H1 (cell line): ENCODE results near the gene MAP4K1. TPM values are rescaled to one million over a fixed set of nuclear protein-coding genes. Genes with fewer than 3 reads are reported as not detected.

ENCODE experiments used
- CTCF ChIA-PET: fragments of 300-600 bp; sonication (Branson Sonifier 250); formaldehyde crosslinking; loops from one replicate; lab custom pipeline; 2021; ENCODE audit not compliant: partially characterized antibody; lab: Charles Lee
- POLR2A ChIA-PET: fragments of 300-600 bp; sonication (Branson Sonifier 250); formaldehyde crosslinking; loops from one replicate; lab custom pipeline; 2021; ENCODE audit warnings: inconsistent platforms; ENCODE audit not compliant: partially characterized antibody; lab: Charles Lee
- DNase-seq, 2 experiments: peaks; one replicate each; pipeline versions ENCODE4 v3.0.0 to v3.0.0-alpha.2; 2010 to 2022; ENCODE audit warnings: low spot score in 2 of 2, low read depth in 1 of 2, mixed read lengths in 1 of 2
- FAIRE-seq: peaks from 2 replicates; lab custom pipeline; 2011; peaks lifted over from hg19 to GRCh38; lab: Jason Lieb, UNC
- H2AFZ ChIP-seq: 2 replicates; pipeline ENCODE4 v1.8.1; 2012; ENCODE audit warnings: low read length, inconsistent platforms
- H2AK5ac ChIP-seq: 2 replicates; pipeline ENCODE4 v1.6.1; 2013; ENCODE audit warnings: low read depth, low read length
- H2BK120ac ChIP-seq: replicated peaks from 2 replicates; pipeline ENCODE3; 2013; ENCODE audit warnings: low read depth, low read length, inconsistent platforms
- H2BK12ac ChIP-seq: 2 replicates; pipeline ENCODE4 v1.6.1; 2013; ENCODE audit warnings: low read depth, low read length
- H2BK15ac ChIP-seq: 2 replicates; pipeline ENCODE4 v1.6.1; 2013; ENCODE audit warnings: low read length
- H2BK20ac ChIP-seq: 2 replicates; pipeline ENCODE4 v1.6.1; 2013; ENCODE audit warnings: low read length
- H2BK5ac ChIP-seq: 2 replicates; pipeline ENCODE4 v1.6.1; 2013; ENCODE audit warnings: low read depth, low read length
- H3K14ac ChIP-seq: 2 replicates; pipeline ENCODE4 v1.6.1; 2013; ENCODE audit warnings: inconsistent platforms; ENCODE audit not compliant: insufficient read length
- H3K18ac ChIP-seq: 2 replicates; pipeline ENCODE4 v1.6.1; 2013; ENCODE audit warnings: low read length; ENCODE audit errors: extremely low read depth
- H3K23ac ChIP-seq: 2 replicates; pipeline ENCODE4 v1.6.1; 2013; ENCODE audit warnings: inconsistent platforms; ENCODE audit not compliant: insufficient read length
- H3K23me2 ChIP-seq: 2 replicates; pipeline ENCODE4 v1.6.1; 2013; ENCODE audit warnings: low read depth, low read length
- H3K27ac ChIP-seq: 2 replicates; pipeline ENCODE4 v1.6.1; 2011; ENCODE audit warnings: low read depth, low read length, inconsistent platforms
- H3K27me3 ChIP-seq, 4 experiments: replicated peaks in 1 of 4; 1 replicate in 1 of 4; 2 replicates in 3 of 4; pipeline versions ENCODE4 v1.6.1 to v1.8.1; 2011 to 2013; ENCODE audit warnings: low read length in 3 of 4, mild to moderate bottlenecking in 3 of 4, inconsistent platforms in 2 of 4, mixed read lengths in 2 of 4, moderate library complexity in 1 of 4; ENCODE audit not compliant: control insufficient read depth in 3 of 4, insufficient read depth in 3 of 4; ENCODE audit errors: extremely low read depth in 1 of 4
- H3K36me3 ChIP-seq, 4 experiments: 2 replicates each; pipeline versions ENCODE4 v1.6.1 to v1.8.1; 2011 to 2013; ENCODE audit warnings: mild to moderate bottlenecking in 4 of 4, low read length in 3 of 4, moderate library complexity in 2 of 4, control low read depth in 1 of 4, inconsistent platforms in 1 of 4; ENCODE audit not compliant: insufficient read depth in 4 of 4, control insufficient read depth in 2 of 4
- H3K4ac ChIP-seq: replicated peaks from 2 replicates; pipeline ENCODE3; 2013; ENCODE audit warnings: low read length, low read depth, mixed read lengths, inconsistent platforms; ENCODE audit not compliant: insufficient read length
- H3K4me1 ChIP-seq, 4 experiments: replicated peaks in 1 of 4; 1 replicate in 1 of 4; 2 replicates in 3 of 4; pipeline versions ENCODE4 v1.6.1 to v1.8.1; 2011 to 2013; ENCODE audit warnings: low read length in 3 of 4, inconsistent platforms in 2 of 4, mixed read lengths in 1 of 4; ENCODE audit not compliant: insufficient read depth in 4 of 4, control insufficient read depth in 3 of 4
- H3K4me2 ChIP-seq, 2 experiments: 2 replicates each; pipeline versions ENCODE4 v1.6.1 to v1.8.1; 2011 to 2013; ENCODE audit warnings: low read depth in 2 of 2, low read length in 2 of 2, control low read depth in 1 of 2, inconsistent platforms in 1 of 2, mild to moderate bottlenecking in 1 of 2; ENCODE audit not compliant: insufficient read depth in 1 of 2
- H3K4me3 ChIP-seq, 4 experiments: fragments of 200-600, 300-600 bp in 1 of 4; sonication (generic), shearing (Covaris generic), sonication (Bioruptor Twin) in 1 of 4; 2 replicates each; pipeline versions ENCODE4 v1.5.1 to v1.8.1; 2011 to 2016; ENCODE audit warnings: low read length in 4 of 4, low read depth in 3 of 4, control low read depth in 2 of 4, inconsistent platforms in 2 of 4, mild to moderate bottlenecking in 2 of 4, mixed read lengths in 1 of 4, moderate library complexity in 1 of 4; ENCODE audit not compliant: insufficient read depth in 2 of 4; ENCODE audit errors: extremely low read depth in 1 of 4
- H3K56ac ChIP-seq: replicated peaks from 2 replicates; pipeline ENCODE3; 2013; ENCODE audit warnings: low read depth, mild to moderate bottlenecking, mixed read lengths, low read length, inconsistent platforms; ENCODE audit not compliant: insufficient read length
- H3K79me1 ChIP-seq: 2 replicates; pipeline ENCODE4 v1.6.1; 2013; ENCODE audit warnings: low read depth, low read length, control low read depth
- H3K79me2 ChIP-seq, 2 experiments: 2 replicates each; pipeline versions ENCODE4 v1.6.1 to v1.8.1; 2012 to 2013; ENCODE audit warnings: low read length in 2 of 2, mild to moderate bottlenecking in 2 of 2, inconsistent platforms in 1 of 2; ENCODE audit not compliant: insufficient read depth in 2 of 2, control insufficient read depth in 1 of 2
- H3K9ac ChIP-seq, 4 experiments: replicated peaks in 1 of 4; 1 replicate in 1 of 4; 2 replicates in 3 of 4; pipeline versions ENCODE4 v1.6.1 to v1.8.1; 2011 to 2013; ENCODE audit warnings: low read depth in 3 of 4, low read length in 3 of 4, control low read depth in 2 of 4, mild to moderate bottlenecking in 2 of 4, moderate library complexity in 2 of 4, inconsistent platforms in 1 of 4; ENCODE audit errors: extremely low read depth in 1 of 4
- H3K9me3 ChIP-seq, 2 experiments: 2 replicates each; pipeline versions ENCODE4 v1.6.1 to v1.8.1; 2012 to 2013; ENCODE audit warnings: mild to moderate bottlenecking in 2 of 2, moderate library complexity in 2 of 2, control low read depth in 1 of 2, inconsistent platforms in 1 of 2, low read depth in 1 of 2, low read length in 1 of 2, mixed read lengths in 1 of 2; ENCODE audit not compliant: insufficient read depth in 2 of 2
- H4K20me1 ChIP-seq, 2 experiments: replicated peaks in 1 of 2; 2 replicates each; pipeline versions ENCODE3 to v1.8.1; 2011 to 2013; ENCODE audit warnings: inconsistent platforms in 2 of 2, low read length in 2 of 2, mild to moderate bottlenecking in 1 of 2; ENCODE audit not compliant: insufficient read depth in 2 of 2, control insufficient read depth in 1 of 2
- H4K5ac ChIP-seq: 2 replicates; pipeline ENCODE4 v1.6.1; 2013; ENCODE audit warnings: low read length, low read depth, mixed read lengths, inconsistent platforms; ENCODE audit not compliant: insufficient read length
- H4K8ac ChIP-seq: 2 replicates; pipeline ENCODE4 v1.8.0; 2013; ENCODE audit warnings: mild to moderate bottlenecking, moderate library complexity, low read length, inconsistent platforms; ENCODE audit not compliant: insufficient read depth; ENCODE audit errors: extremely low read depth
- H4K91ac ChIP-seq: replicated peaks from 2 replicates; pipeline ENCODE3; 2013; ENCODE audit warnings: low read length, mixed read lengths, inconsistent platforms; ENCODE audit not compliant: insufficient read length
- CEBPB ChIP-seq: IDR thresholded peaks from 2 replicates; pipeline ENCODE4 v1.6.1; 2012; ENCODE audit warnings: low read depth, low read length
- CTBP2 ChIP-seq: IDR thresholded peaks from 2 replicates; pipeline ENCODE4 v1.7.0; 2011; ENCODE audit warnings: borderline replicate concordance, mild to moderate bottlenecking, moderate library complexity, mixed read lengths, low read length; ENCODE audit not compliant: insufficient read depth, insufficient read length
- EZH2 ChIP-seq: fragments of 200-600 bp; sonication (generic); IDR thresholded peaks from 2 replicates; pipeline ENCODE4 v1.7.1; 2012; ENCODE audit warnings: low read depth, mild to moderate bottlenecking, moderate library complexity, low read length, inconsistent platforms; ENCODE audit not compliant: severe bottlenecking
- GTF2F1 ChIP-seq: IDR thresholded peaks from 2 replicates; pipeline ENCODE4 v1.6.1; 2012; ENCODE audit warnings: low read depth, low read length, improper control_type of control experiment, borderline replicate concordance
- HDAC2 ChIP-seq, 2 experiments: fragments of 300-600 bp in 1 of 2; sonication (generic) in 1 of 2; IDR thresholded peaks; 2 replicates each; pipeline ENCODE4 v1.6.1; 2011 to 2012; ENCODE audit warnings: low read depth in 2 of 2, low read length in 2 of 2, mild to moderate bottlenecking in 2 of 2, moderate library complexity in 2 of 2, borderline replicate concordance in 1 of 2, inconsistent platforms in 1 of 2
- HDAC6 ChIP-seq: IDR thresholded peaks from one replicate; pipeline ENCODE4 v1.7.1; 2012; ENCODE audit warnings: low read depth, mild to moderate bottlenecking, inconsistent platforms, low read length, moderate library complexity
- KDM4A ChIP-seq: IDR thresholded peaks from one replicate; pipeline ENCODE4 v1.7.1; 2012; ENCODE audit warnings: low read depth, mild to moderate bottlenecking, moderate library complexity, low read length, inconsistent platforms; ENCODE audit not compliant: severe bottlenecking
- MAX ChIP-seq: IDR thresholded peaks from 2 replicates; pipeline ENCODE4 v1.6.1; 2012; ENCODE audit warnings: inconsistent platforms
- NRF1 ChIP-seq: IDR thresholded peaks from 2 replicates; pipeline ENCODE4 v1.6.1; 2011; ENCODE audit warnings: mild to moderate bottlenecking, low read depth, low read length, improper control_type of control experiment
- POLR2A ChIP-seq, 2 experiments: IDR thresholded peaks; 1 replicate in 1 of 2; 2 replicates in 1 of 2; pipeline ENCODE4 v1.6.1; 2011; ENCODE audit warnings: low read depth in 2 of 2, low read length in 2 of 2, mild to moderate bottlenecking in 2 of 2; ENCODE audit errors: control extremely low read depth in 1 of 2
- POLR2AphosphoS5 ChIP-seq: IDR thresholded peaks from 2 replicates; pipeline ENCODE4 v1.6.1; 2011; ENCODE audit warnings: low read depth, low read length
- RAD21 ChIP-seq, 2 experiments: IDR thresholded peaks in 1 of 2; conservative IDR thresholded peaks in 1 of 2; 2 replicates each; pipeline ENCODE4 v1.6.1; 2011; ENCODE audit warnings: low read depth in 2 of 2, low read length in 2 of 2, improper control_type of control experiment in 1 of 2, inconsistent platforms in 1 of 2, mild to moderate bottlenecking in 1 of 2, moderate library complexity in 1 of 2
- RFX5 ChIP-seq: IDR thresholded peaks from 2 replicates; pipeline ENCODE4 v1.6.1; 2011; ENCODE audit warnings: low read depth, low read length, improper control_type of control experiment, borderline replicate concordance
- SP2 ChIP-seq: IDR thresholded peaks from 2 replicates; pipeline ENCODE4 v1.6.1; 2012; ENCODE audit warnings: mild to moderate bottlenecking, low read length, inconsistent platforms
- WGBS, 2 experiments: shearing (Covaris generic) in 1 of 2; methylation state at CpG; one replicate each; pipeline versions ENCODE4 v1.1.6 to v1.1.7; 2013 to 2015; ENCODE audit warnings: low lambda C conversion rate in 2 of 2, mixed read lengths in 2 of 2, inconsistent platforms in 1 of 2, low coverage in 1 of 2, missing lambda C conversion rate in 1 of 2; ENCODE audit not compliant: insufficient replicate concordance in 2 of 2, insufficient coverage in 1 of 2, insufficient read length in 1 of 2; ENCODE audit errors: extremely low coverage in 1 of 2, missing lambda C conversion rate in 1 of 2; 5-methylcytosine and 5-hydroxymethylcytosine counted together
- polyA plus RNA-seq, 7 experiments: library from polyadenylated mRNA; depleted of rRNA in 3 of 7; stranded (reverse) in 5 of 7; unstranded in 2 of 7; fragments of >200 nt in 5 of 7; fragments of 200-250 nt in 2 of 7; gene quantifications; 1 replicate in 5 of 7; 2 replicates in 1 of 7; 4 replicates in 1 of 7; pipeline versions ENCODE4 v1.2.1 to v1.2.3, GENCODE V29; 2011 to 2013; ENCODE audit warnings: missing spikeins in 2 of 7, mixed read lengths in 2 of 7
- total RNA-seq: library from RNA; stranded (reverse); fragmentation: NEBNext Ultra II Directional; extraction: Animal tissue kit (Norgen Biotek cat#: 25700); gene quantifications from 2 replicates; pipeline ENCODE4 v1.2.1, GENCODE V29; 2021

The MAP4K1 gene
- total and polyA plus RNA-seq, 2 of the 8 experiments (the other 6 are each of a cell fraction or from before 2014, with no cell fraction given) = 9.0 to 10.4 TPM

- CTCF ChIA-PET = interaction anchor here (1.5 kb wide), 1 partner anchor 57 kb away, joined by 3 read pairs; no protein-coding TSS in a partner anchor
- Histone ChIP-seq H3K9me3 (no peaks in the 10 kb centered on the region), H2BK5ac (no peak overlapping the region), H3K18ac (no peak overlapping the region), H3K79me2 (no peaks in the 10 kb centered on the region), H3K79me1 (no peaks in the 10 kb centered on the region), H4K5ac (no peak overlapping the region), H2BK12ac (no peak overlapping the region), H3K23me2 (no peaks in the 10 kb centered on the region), H4K20me1 (no peaks in the 10 kb centered on the region), H3K9ac (no peak overlapping the region), H2AK5ac (no peak overlapping the region), H2BK15ac (no peak overlapping the region), H3K4ac (no peak overlapping the region), H3K23ac (no peak overlapping the region), H3K4me2 (no peak overlapping the region), H3K27ac (no peak overlapping the region), H3K4me3 (no peak overlapping the region), H3K4me1 (no peaks in the 10 kb centered on the region), H3K36me3 (peaks cover 0 to 2% (median 0%) of the 10 kb centered on the region in 4 experiments; a peak in 3 of 8 replicates), H2BK120ac (no peak overlapping the region), H2AFZ (no peak overlapping the region), H4K91ac (no peak overlapping the region), H3K27me3 (no peaks in the 10 kb centered on the region), H3K56ac (no peak overlapping the region), H3K14ac (no peak overlapping the region), H2BK20ac (no peak overlapping the region), H4K8ac (no peak overlapping the region)
- 92% methylated on average over 8 of the region's 11 CpGs; no CpG with 5 or more reads in 1 of the 2 experiments for WGBS, 2 experiments
- POLR2A ChIA-PET = interaction anchor here (0.7 kb wide), 1 partner anchor 20 kb away, joined by 3 read pairs; no protein-coding TSS in a partner anchor
- no peak for DNase-seq
- no peak for FAIRE-seq
- TF ChIP-seq POLR2AphosphoS5 (no peak), MAX (no peak), RAD21 (IDR thresholded peaks at IDR 0.05 in 1 of 2, conservative IDR thresholded peaks at IDR 0.05 in 1 of 2; ENCODE audit: low read depth in 2 of 2, low read length in 2 of 2) (no peak), KDM4A (no peak), HDAC2 (IDR thresholded peaks at IDR 0.05; ENCODE audit: borderline replicate concordance in 1 of 2, low read depth in 2 of 2, low read length in 2 of 2) (no peak), SP2 (no peak), CEBPB (no peak), NRF1 (no peak), HDAC6 (no peak), EZH2 (no peak), GTF2F1 (no peak), RFX5 (no peak), POLR2A (IDR thresholded peaks at IDR 0.05; ENCODE audit: control extremely low read depth in 1 of 2, low read depth in 2 of 2, low read length in 2 of 2) (no peak), CTBP2 (no peak)
Measured at GRCh38 chr19:38577826-38578225, 39.9 kb downstream of the MAP4K1 start.
